ENCODE measurements around the gene ROPN1L. TPM values are rescaled to one million over a fixed set of nuclear protein-coding genes. Genes with fewer than 3 reads are reported as not detected.

ROPN1L gene
- total and polyA plus RNA-seq, 2 of the 4 experiments (the other 2 are of a cell fraction): 0.34 to 0.36 TPM

GRCh38 chr5:10441992-10442435 is 335 bp downstream of the ROPN1L start:
- peaks cover 3% of the 10 kb centered on the region; the same call in 1 of the 2 replicates for H3K36me3 ChIP-seq (ENCODE audit: control insufficient read depth, insufficient read depth, low read length)
- peak overlapping the region; percentile 77 for H3K4me2 ChIP-seq (ENCODE audit: low read depth, low read length)
- no peak overlapping the region for H3K18ac ChIP-seq (ENCODE audit: low read depth, low read length)
- H3K4ac ChIP-seq (ENCODE audit: low read depth, low read length): no peak overlapping the region
- DNase-seq (no peak), ATAC-seq (ENCODE audit: low read depth) (peak; percentile 61)
- no peaks in the 10 kb centered on the region; the same call in 1 of the 2 replicates for H3K9me1 ChIP-seq (ENCODE audit: insufficient read depth, low read length)
- no peak overlapping the region for H2BK120ac ChIP-seq (ENCODE audit: low read depth, low read length)
- no peak overlapping the region for H2BK20ac ChIP-seq (ENCODE audit: low read depth, low read length)
- H3K4me1 ChIP-seq (ENCODE audit: control insufficient read depth, insufficient read depth, low read length): peaks cover 2% of the 10 kb centered on the region
- dilution Hi-C loops (cut with HindIII; ENCODE audit: low sequenced_read_pairs, unreplicated experiment): no loop called here
- no peak overlapping the region for H3K23ac ChIP-seq (ENCODE audit: low read depth, low read length)
- H3K9me3 ChIP-seq (ENCODE audit: control insufficient read depth, insufficient read depth, low read length): no peaks in the 10 kb centered on the region
- 0% methylated on average over 11 of the region's 44 CpGs; no CpG with 5 or more reads in 1 of the 2 experiments for WGBS, 2 experiments (ENCODE audit: extremely low coverage in 2 of 2, insufficient read length in 1 of 2)
- no peak overlapping the region for H2BK5ac ChIP-seq (ENCODE audit: low read depth, low read length, poor library complexity, severe bottlenecking)
- H3K14ac ChIP-seq (replicated peaks; ENCODE audit: low read depth, low read length): no peak overlapping the region
- intact Hi-C loops (cut with micrococcal nuclease): no loop called here
- H2AFZ ChIP-seq (replicated peaks; ENCODE audit: low read length, poor library complexity): peak overlapping the region; percentile 99
- no peak overlapping the region for H3K9ac ChIP-seq (ENCODE audit: low read depth, low read length)
- H4K91ac ChIP-seq (ENCODE audit: insufficient read depth, low read depth, low read length): no peak overlapping the region
- H2BK15ac ChIP-seq (ENCODE audit: low read depth, low read length): no peak overlapping the region
- TF ChIP-seq CHD1 (IDR thresholded peaks at IDR 0.05; ENCODE audit: low read depth, low read length): no peak
- peak; percentile 15 for TF ChIP-seq MXI1 (IDR thresholded peaks at IDR 0.05; ENCODE audit: borderline replicate concordance, low read depth, low read length)
- no peak overlapping the region for H4K8ac ChIP-seq (ENCODE audit: low read depth in 2 of 2, low read length in 2 of 2)
- H3K56ac ChIP-seq (ENCODE audit: extremely low read depth, insufficient read depth, low read length): no peak overlapping the region
- no peak overlapping the region for H4K5ac ChIP-seq (ENCODE audit: low read depth, low read length)
- no TSS peak for BruUV-seq (replicated peaks)
- peaks cover 0 to 9% of the 10 kb centered on the region in 2 experiments; a peak in 2 of 4 replicates for H3K79me1 ChIP-seq (ENCODE audit: low read depth in 1 of 2, low read length in 2 of 2)
- no peak overlapping the region for H2AK5ac ChIP-seq (ENCODE audit: low read depth, low read length)
- CTCF ChIA-PET: interaction anchor here (1.5 to 1.6 kb wide), 2 partner anchors 12 to 185 kb away, joined by 5 to 8 read pairs; no protein-coding TSS in a partner anchor
- H3K4me3 ChIP-seq (ENCODE audit: insufficient read depth, low read depth, low read length): peak overlapping the region; percentile 74
- no peak overlapping the region for H2AK9ac ChIP-seq (replicated peaks; ENCODE audit: low read depth, low read length, poor library complexity)
- POLR2A ChIA-PET (ENCODE audit: unreplicated experiment): no interaction called here
- 0 out of 2 replicates have a peak, but pooled peaks cover 4% of the 10 kb centered on the region for H4K20me1 ChIP-seq (ENCODE audit: insufficient read depth, low read length)
- H3K27ac ChIP-seq (ENCODE audit: insufficient read depth, low read length): no peak overlapping the region
- in situ Hi-C loops (cut with MboI; ENCODE audit: low sequenced_read_pairs): no loop called here
- H3K27me3 ChIP-seq (ENCODE audit: control insufficient read depth, insufficient read depth, low read length): no peaks in the 10 kb centered on the region
